ENCODE measurements around the gene MAP3K13.
A peak's percentile ranks its signal among the peaks of the same experiment; 100 is the strongest.
"Not testable (repeated sequence)": the region's sequence is repeated elsewhere in the genome, so short reads cannot be mapped to it uniquely, and the experiment has no call there.

Gene MAP3K13

GRCh38 chr3:185406121-185406620, 43.2 kb downstream of the MAP3K13 start:
- Histone ChIP-seq H3K9me3 (ENCODE audit: control insufficient read depth in 2 of 2, low read length in 2 of 2) (no peaks in the 10 kb centered on the region), H3K4me3 (ENCODE audit: low read length in 2 of 2) (no peak overlapping the region), H3K4me1 (ENCODE audit: control insufficient read depth in 2 of 2, insufficient read depth in 2 of 2, low read length in 2 of 2) (peaks cover 0 to 8% of the 10 kb centered on the region in 2 donors), H3K27me3 (ENCODE audit: control insufficient read depth in 2 of 2, insufficient read depth in 2 of 2, low read length in 2 of 2) (no peaks in the 10 kb centered on the region), H3K27ac (ENCODE audit: low read depth in 2 of 2, low read length in 2 of 2) (no peak overlapping the region), H3K9ac (ENCODE audit: low read depth in 1 of 2, low read length in 2 of 2) (no peak overlapping the region), H3K36me3 (ENCODE audit: control insufficient read depth in 2 of 2, insufficient read depth in 2 of 2, low read length in 2 of 2) (no peaks in the 10 kb centered on the region)

- Histone ChIP-seq H3K36me3 (ENCODE audit: control insufficient read depth in 2 of 2, insufficient read depth in 2 of 2, low read length in 2 of 2) (no peaks in the 10 kb centered on the region), H3K27me3 (ENCODE audit: control insufficient read depth in 2 of 2, insufficient read depth in 2 of 2, low read length in 2 of 2) (no peaks in the 10 kb centered on the region), H3K4me1 (ENCODE audit: control insufficient read depth in 2 of 2, insufficient read depth in 2 of 2, low read length in 2 of 2) (peaks cover 0 to 7% of the 10 kb centered on the region in 2 donors), H3K27ac (ENCODE audit: low read depth in 2 of 2, low read length in 2 of 2) (no peak overlapping the region), H3K4me3 (ENCODE audit: low read length in 2 of 2) (no peak overlapping the region), H3K9ac (ENCODE audit: low read depth in 1 of 2, low read length in 2 of 2) (no peak overlapping the region), H3K9me3 (ENCODE audit: control insufficient read depth in 2 of 2, low read length in 2 of 2) (no peaks in the 10 kb centered on the region)
Measured at GRCh38 chr3:185409957-185410356, 47.0 kb downstream of the MAP3K13 start.

- H3K4me3 ChIP-seq (ENCODE audit: low read length in 2 of 2): no peak overlapping the region
- H3K9ac ChIP-seq (ENCODE audit: low read depth in 1 of 2, low read length in 2 of 2): no peak overlapping the region
- H3K4me1 ChIP-seq (ENCODE audit: control insufficient read depth in 2 of 2, insufficient read depth in 2 of 2, low read length in 2 of 2): no peaks in the 10 kb centered on the region
- no peaks in the 10 kb centered on the region for H3K27me3 ChIP-seq (ENCODE audit: control insufficient read depth in 2 of 2, insufficient read depth in 2 of 2, low read length in 2 of 2)
- H3K9me3 ChIP-seq (ENCODE audit: control insufficient read depth in 2 of 2, low read length in 2 of 2): no peaks in the 10 kb centered on the region
- H3K27ac ChIP-seq (ENCODE audit: low read depth in 2 of 2, low read length in 2 of 2): no peak overlapping the region
- H3K36me3 ChIP-seq (ENCODE audit: control insufficient read depth in 2 of 2, insufficient read depth in 2 of 2, low read length in 2 of 2): no peaks in the 10 kb centered on the region
Measured at GRCh38 chr3:185411133-185411532, 48.2 kb downstream of the MAP3K13 start.

GRCh38 chr3:185416513-185416912, 53.6 kb downstream of the MAP3K13 start:
- Histone ChIP-seq H3K4me1 (ENCODE audit: control insufficient read depth in 2 of 2, insufficient read depth in 2 of 2, low read length in 2 of 2) (peaks cover 0 to 7% of the 10 kb centered on the region in 2 donors), H3K27ac (ENCODE audit: low read depth in 2 of 2, low read length in 2 of 2) (no peak overlapping the region), H3K27me3 (ENCODE audit: control insufficient read depth in 2 of 2, insufficient read depth in 2 of 2, low read length in 2 of 2) (no peaks in the 10 kb centered on the region), H3K9ac (ENCODE audit: low read depth in 1 of 2, low read length in 2 of 2) (no peak overlapping the region), H3K36me3 (ENCODE audit: control insufficient read depth in 2 of 2, insufficient read depth in 2 of 2, low read length in 2 of 2) (no peaks in the 10 kb centered on the region), H3K9me3 (ENCODE audit: control insufficient read depth in 2 of 2, low read length in 2 of 2) (no peaks in the 10 kb centered on the region), H3K4me3 (ENCODE audit: low read length in 2 of 2) (no peak overlapping the region)

GRCh38 chr3:185418561-185418977, 55.6 kb downstream of the MAP3K13 start:
- not testable (repeated sequence) for H3K9me3 ChIP-seq (ENCODE audit: control insufficient read depth in 2 of 2, low read length in 2 of 2); H3K27ac ChIP-seq (ENCODE audit: low read depth in 2 of 2, low read length in 2 of 2); H3K4me3 ChIP-seq (ENCODE audit: low read length in 2 of 2); H3K9ac ChIP-seq (ENCODE audit: low read depth in 1 of 2, low read length in 2 of 2); H3K27me3 ChIP-seq (ENCODE audit: control insufficient read depth in 2 of 2, insufficient read depth in 2 of 2, low read length in 2 of 2); H3K36me3 ChIP-seq (ENCODE audit: control insufficient read depth in 2 of 2, insufficient read depth in 2 of 2, low read length in 2 of 2)
- peaks cover 10 to 19% of the 10 kb centered on the region in 2 donors for H3K4me1 ChIP-seq (ENCODE audit: control insufficient read depth in 2 of 2, insufficient read depth in 2 of 2, low read length in 2 of 2)

GRCh38 chr3:185420762-185421161, 57.8 kb downstream of the MAP3K13 start:
- peak overlapping the region in 1 of 2 donors; percentile 20 for H3K9ac ChIP-seq (ENCODE audit: low read depth in 1 of 2, low read length in 2 of 2)
- no peaks in the 10 kb centered on the region for H3K36me3 ChIP-seq (ENCODE audit: control insufficient read depth in 2 of 2, insufficient read depth in 2 of 2, low read length in 2 of 2)
- no peaks in the 10 kb centered on the region for H3K27me3 ChIP-seq (ENCODE audit: control insufficient read depth in 2 of 2, insufficient read depth in 2 of 2, low read length in 2 of 2)
- H3K27ac ChIP-seq (ENCODE audit: low read depth in 2 of 2, low read length in 2 of 2): peak overlapping the region in 1 of 2 donors; percentile 12
- H3K9me3 ChIP-seq (ENCODE audit: control insufficient read depth in 2 of 2, low read length in 2 of 2): no peaks in the 10 kb centered on the region
- peaks cover 15 to 26% of the 10 kb centered on the region in 2 donors for H3K4me1 ChIP-seq (ENCODE audit: control insufficient read depth in 2 of 2, insufficient read depth in 2 of 2, low read length in 2 of 2)
- H3K4me3 ChIP-seq (ENCODE audit: low read length in 2 of 2): peak overlapping the region in 1 of 2 donors; percentile 46

GRCh38 chr3:185421577-185422232, 58.8 kb downstream of the MAP3K13 start:
- Histone ChIP-seq H3K27ac (ENCODE audit: low read depth in 2 of 2, low read length in 2 of 2) (no peak overlapping the region), H3K9me3 (ENCODE audit: control insufficient read depth in 2 of 2, low read length in 2 of 2) (no peaks in the 10 kb centered on the region), H3K4me1 (ENCODE audit: control insufficient read depth in 2 of 2, insufficient read depth in 2 of 2, low read length in 2 of 2) (peaks cover 15 to 26% of the 10 kb centered on the region in 2 donors), H3K27me3 (ENCODE audit: control insufficient read depth in 2 of 2, insufficient read depth in 2 of 2, low read length in 2 of 2) (no peaks in the 10 kb centered on the region), H3K9ac (ENCODE audit: low read depth in 1 of 2, low read length in 2 of 2) (no peak overlapping the region), H3K36me3 (ENCODE audit: control insufficient read depth in 2 of 2, insufficient read depth in 2 of 2, low read length in 2 of 2) (no peaks in the 10 kb centered on the region), H3K4me3 (ENCODE audit: low read length in 2 of 2) (no peak overlapping the region)

GRCh38 chr3:185422677-185423076, 59.7 kb downstream of the MAP3K13 start:
- Histone ChIP-seq H3K4me1 (ENCODE audit: control insufficient read depth in 2 of 2, insufficient read depth in 2 of 2, low read length in 2 of 2) (peaks cover 15 to 26% of the 10 kb centered on the region in 2 donors), H3K4me3 (ENCODE audit: low read length in 2 of 2) (no peak overlapping the region), H3K9ac (ENCODE audit: low read depth in 1 of 2, low read length in 2 of 2) (no peak overlapping the region), H3K9me3 (ENCODE audit: control insufficient read depth in 2 of 2, low read length in 2 of 2) (no peaks in the 10 kb centered on the region), H3K27ac (ENCODE audit: low read depth in 2 of 2, low read length in 2 of 2) (no peak overlapping the region), H3K36me3 (ENCODE audit: control insufficient read depth in 2 of 2, insufficient read depth in 2 of 2, low read length in 2 of 2) (no peaks in the 10 kb centered on the region), H3K27me3 (ENCODE audit: control insufficient read depth in 2 of 2, insufficient read depth in 2 of 2, low read length in 2 of 2) (no peaks in the 10 kb centered on the region)

GRCh38 chr3:185423178-185423577, 60.2 kb downstream of the MAP3K13 start:
- no peaks in the 10 kb centered on the region for H3K9me3 ChIP-seq (ENCODE audit: control insufficient read depth in 2 of 2, low read length in 2 of 2)
- no peak overlapping the region for H3K4me3 ChIP-seq (ENCODE audit: low read length in 2 of 2)
- no peak overlapping the region for H3K27ac ChIP-seq (ENCODE audit: low read depth in 2 of 2, low read length in 2 of 2)
- H3K9ac ChIP-seq (ENCODE audit: low read depth in 1 of 2, low read length in 2 of 2): no peak overlapping the region
- no peaks in the 10 kb centered on the region for H3K27me3 ChIP-seq (ENCODE audit: control insufficient read depth in 2 of 2, insufficient read depth in 2 of 2, low read length in 2 of 2)
- no peaks in the 10 kb centered on the region for H3K36me3 ChIP-seq (ENCODE audit: control insufficient read depth in 2 of 2, insufficient read depth in 2 of 2, low read length in 2 of 2)
- peaks cover 15 to 26% of the 10 kb centered on the region in 2 donors for H3K4me1 ChIP-seq (ENCODE audit: control insufficient read depth in 2 of 2, insufficient read depth in 2 of 2, low read length in 2 of 2)

- H3K27me3 ChIP-seq (ENCODE audit: control insufficient read depth in 2 of 2, insufficient read depth in 2 of 2, low read length in 2 of 2): no peaks in the 10 kb centered on the region
- no peak overlapping the region for H3K9ac ChIP-seq (ENCODE audit: low read depth in 1 of 2, low read length in 2 of 2)
- H3K4me3 ChIP-seq (ENCODE audit: low read length in 2 of 2): no peak overlapping the region
- H3K36me3 ChIP-seq (ENCODE audit: control insufficient read depth in 2 of 2, insufficient read depth in 2 of 2, low read length in 2 of 2): peaks cover 3 to 6% of the 10 kb centered on the region in 2 donors
- no peaks in the 10 kb centered on the region for H3K9me3 ChIP-seq (ENCODE audit: control insufficient read depth in 2 of 2, low read length in 2 of 2)
- no peak overlapping the region for H3K27ac ChIP-seq (ENCODE audit: low read depth in 2 of 2, low read length in 2 of 2)
- H3K4me1 ChIP-seq (ENCODE audit: control insufficient read depth in 2 of 2, insufficient read depth in 2 of 2, low read length in 2 of 2): peaks cover 15 to 26% of the 10 kb centered on the region in 2 donors
Measured at GRCh38 chr3:185424435-185424834, 61.5 kb downstream of the MAP3K13 start.

Data from mucosa of rectum (tissue), 2 donors.